ENCODE measurements around the gene LIMA1.
"Not testable (repeated sequence)": the region's sequence is repeated elsewhere in the genome, so short reads cannot be mapped to it uniquely, and the experiment has no call there.

The LIMA1 gene

GRCh38 chr12:50285253-50285652, 1.9 kb upstream of the LIMA1 start:
- DNase-seq = no peak

GRCh38 chr12:50282721-50283228, 545 bp downstream of the LIMA1 start:
- no peak for DNase-seq

- DNase-seq = no peak
Measured at GRCh38 chr12:50279501-50279900, 3.8 kb downstream of the LIMA1 start.

GRCh38 chr12:50276912-50277671, 6.2 kb downstream of the LIMA1 start:
- no peak for DNase-seq

GRCh38 chr12:50276068-50276467, 7.3 kb downstream of the LIMA1 start:
- DNase-seq = no peak

- DNase-seq = no peak
Measured at GRCh38 chr12:50275556-50275955, 7.8 kb downstream of the LIMA1 start.

- not testable (repeated sequence) for DNase-seq
Measured at GRCh38 chr12:50275127-50275526, 8.2 kb downstream of the LIMA1 start.

- DNase-seq = no peak
Measured at GRCh38 chr12:50271724-50272247, 11.5 kb downstream of the LIMA1 start.

GRCh38 chr12:50268482-50268881, 14.8 kb downstream of the LIMA1 start:
- no peak for DNase-seq

- no peak for DNase-seq
Measured at GRCh38 chr12:50265770-50266524, 17.4 kb downstream of the LIMA1 start.

GRCh38 chr12:50263832-50264231, 19.5 kb downstream of the LIMA1 start:
- DNase-seq = no peak

- DNase-seq = no peak
Measured at GRCh38 chr12:50261654-50262053, 21.7 kb downstream of the LIMA1 start.

GRCh38 chr12:50258167-50258551, 25.2 kb downstream of the LIMA1 start:
- no peak for DNase-seq

GRCh38 chr12:50257236-50258166, 25.8 kb downstream of the LIMA1 start:
- no peak for DNase-seq

- no peak for DNase-seq
Measured at GRCh38 chr12:50256761-50257160, 26.6 kb downstream of the LIMA1 start.

- no peak for DNase-seq
Measured at GRCh38 chr12:50252977-50253602, 30.2 kb downstream of the LIMA1 start.

- DNase-seq = no peak
Measured at GRCh38 chr12:50251619-50252252, 31.6 kb downstream of the LIMA1 start.

GRCh38 chr12:50249464-50250182, 33.7 kb downstream of the LIMA1 start:
- DNase-seq = no peak

GRCh38 chr12:50248883-50249282, 34.4 kb downstream of the LIMA1 start:
- DNase-seq = no peak

- DNase-seq = no peak
Measured at GRCh38 chr12:50248411-50248810, 34.9 kb downstream of the LIMA1 start.

- DNase-seq = not testable (repeated sequence)
Measured at GRCh38 chr12:50247665-50248064, 35.7 kb downstream of the LIMA1 start.

All from SHP77 treated with DMSO at 0.1 percent for 48 hours (cell line).